Right renal cortex interstitium (tissue), 3 donors: Measurements from ENCODE around the gene INHA. TPM values are rescaled to one million over a fixed set of nuclear protein-coding genes. Genes with fewer than 3 reads are reported as not detected.

Source experiments
- DNase-seq, 3 donors: peaks; one replicate each; pipeline ENCODE4 v3.0.0-alpha.2; 2013; ENCODE audit warnings: low read depth in 3 of 3, low spot score in 2 of 3
- polyA plus RNA-seq, 3 donors: library from polyadenylated mRNA; unstranded; fragments of 120-200 nt; gene quantifications; one replicate each; pipeline ENCODE4 v1.2.1, GENCODE V29; 2013; ENCODE audit not compliant: insufficient read length in 3 of 3

INHA gene
- polyA plus RNA-seq, 3 donors: 0.46 to 0.90 (median 0.72) TPM

DNA sequence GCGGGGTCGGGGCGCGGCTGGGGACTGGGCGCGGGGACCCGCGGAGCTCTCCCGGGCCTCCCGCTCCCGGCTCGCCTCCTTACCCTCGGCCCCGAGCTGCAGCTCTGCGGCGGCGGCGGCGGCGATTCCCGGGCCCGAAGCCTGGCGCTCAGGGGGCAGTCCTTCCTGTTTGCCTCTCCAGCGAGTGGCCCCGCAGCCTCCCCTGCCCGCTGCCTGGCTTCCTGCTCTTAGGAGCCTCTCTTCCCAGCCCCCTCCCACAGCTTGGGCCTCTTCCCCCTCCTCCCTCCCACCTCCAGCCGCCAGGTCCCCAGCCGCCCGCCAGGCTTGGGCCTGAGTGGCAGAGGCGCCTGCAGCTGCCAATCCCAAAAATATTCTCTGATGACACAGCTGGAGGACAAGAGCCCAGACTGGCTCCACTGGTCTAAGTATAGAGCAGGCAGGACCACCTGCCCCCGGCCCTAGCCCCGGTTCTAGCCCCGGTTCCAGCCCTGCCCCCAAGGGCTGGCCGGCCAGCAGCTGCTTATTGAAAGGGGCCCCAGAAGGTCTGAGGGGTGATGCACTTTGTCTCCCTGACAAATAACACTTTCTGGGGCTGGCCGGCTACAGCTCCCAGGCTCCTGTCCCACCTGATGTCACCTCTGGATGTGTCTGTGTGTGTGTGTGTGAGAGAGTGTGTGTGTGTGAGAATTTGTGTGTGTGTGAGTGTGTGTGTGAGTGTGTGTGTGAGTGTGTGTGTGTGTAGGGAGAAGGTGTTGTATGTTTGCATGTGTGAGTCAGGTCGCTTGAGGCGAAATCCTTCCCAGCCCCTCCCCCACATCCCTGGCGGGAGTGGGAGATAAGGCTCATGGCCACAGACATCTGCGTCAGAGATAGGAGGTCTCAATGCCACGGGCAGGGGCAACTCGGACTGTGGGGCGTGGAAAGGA is 536 bp upstream of the INHA start, which contains the start of gene OBSL1:
OBSL1 (minus strand) TSS at position 229 of the 926 bp plus-strand sequence. CDS start 307 bp downstream, outside the sequence.
- no peak for DNase-seq

DNA sequence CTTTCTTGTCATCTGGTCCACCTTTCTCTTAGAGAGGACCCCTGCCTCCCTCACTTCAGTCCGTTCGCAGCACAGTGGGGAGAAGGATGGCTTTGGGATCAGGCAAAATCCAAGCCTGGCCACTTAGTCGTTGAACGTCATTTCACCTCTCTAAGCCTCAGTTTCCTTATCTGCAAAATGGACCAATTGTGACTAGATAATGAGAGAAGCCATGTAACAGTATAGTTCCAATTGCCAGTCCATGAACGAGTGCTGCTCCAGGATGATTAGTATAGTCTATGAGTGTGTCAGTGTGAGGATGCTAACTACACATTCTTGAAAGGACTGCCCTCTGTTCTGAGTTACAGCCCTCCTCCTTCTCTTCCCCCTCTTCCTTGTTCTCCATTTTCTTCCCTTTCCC is 1.1 kb downstream of the INHA start:
- no peak for DNase-seq

GRCh38 chr2:219574484-219575311 is 2.6 kb downstream of the INHA start:
- DNase-seq: no peak

DNA sequence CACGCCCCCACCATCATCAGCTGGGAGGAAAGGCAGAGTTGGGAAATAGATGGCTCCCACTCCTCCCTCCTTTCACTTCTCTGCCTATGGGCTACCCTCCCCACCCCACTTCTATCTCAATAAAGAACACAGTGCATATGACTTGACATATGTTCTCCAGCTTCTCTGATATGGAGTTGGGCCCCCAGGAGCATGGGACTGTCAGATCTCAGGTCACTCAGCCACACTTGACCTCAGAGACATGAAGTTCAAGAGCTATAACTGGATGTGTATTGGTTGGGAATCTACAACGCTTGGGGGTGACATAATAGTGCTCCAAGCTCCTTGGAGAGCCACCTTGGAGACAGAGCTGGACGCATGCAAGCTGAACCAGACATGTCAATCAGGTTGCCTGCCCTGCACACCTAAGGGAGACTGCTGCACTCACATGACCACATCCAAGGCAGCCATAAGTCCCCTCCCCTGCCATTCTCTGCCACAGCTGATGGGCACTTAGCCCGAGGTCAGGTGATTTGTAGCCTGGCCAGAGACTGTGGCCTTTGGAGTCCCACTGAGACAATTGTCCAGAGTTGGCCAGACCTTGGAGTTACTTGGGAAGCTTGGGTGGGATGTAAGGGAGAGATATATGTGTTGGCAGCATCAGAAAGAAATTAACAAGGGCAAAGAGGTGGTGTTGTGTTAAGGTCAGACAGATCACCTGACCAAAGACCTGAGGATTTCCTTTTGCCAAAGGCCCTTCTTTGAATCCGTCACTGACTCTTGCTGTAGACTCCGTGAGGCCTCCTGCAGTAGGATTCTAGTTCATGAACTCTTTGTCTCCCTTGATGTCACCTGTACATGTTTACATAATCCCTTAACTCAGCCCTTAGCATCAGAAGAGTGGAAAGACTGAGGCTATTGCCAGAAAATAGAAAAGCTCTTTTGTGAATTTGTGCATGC is 3.7 kb downstream of the INHA start:
- no peak for DNase-seq

- DNase-seq: no peak
These were observed 4.6 kb downstream of the INHA start for GRCh38 chr2:219576505-219577388.

- no peak for DNase-seq
These were observed 6.9 kb downstream of the INHA start for GRCh38 chr2:219578811-219579613.

DNA sequence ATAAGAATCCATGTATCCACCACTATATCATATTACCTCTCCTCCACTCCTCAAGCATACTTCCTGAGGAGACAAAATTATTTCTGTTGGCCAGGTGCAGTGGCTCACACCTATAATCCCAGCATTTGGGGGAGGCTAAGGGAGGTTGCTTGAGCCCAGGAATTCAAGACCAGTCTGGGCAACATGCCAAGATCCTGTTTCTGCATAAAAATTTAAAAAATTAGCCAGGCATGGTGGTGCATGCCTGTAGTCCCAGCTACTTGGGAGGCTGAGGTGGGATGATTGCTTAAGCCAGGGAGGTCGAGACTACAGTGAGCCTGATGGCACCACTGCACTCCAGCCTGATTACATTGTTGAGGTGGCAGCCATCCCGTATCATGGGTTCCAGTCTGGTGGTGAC is 9.2 kb downstream of the INHA start:
- DNase-seq: no peak

DNA sequence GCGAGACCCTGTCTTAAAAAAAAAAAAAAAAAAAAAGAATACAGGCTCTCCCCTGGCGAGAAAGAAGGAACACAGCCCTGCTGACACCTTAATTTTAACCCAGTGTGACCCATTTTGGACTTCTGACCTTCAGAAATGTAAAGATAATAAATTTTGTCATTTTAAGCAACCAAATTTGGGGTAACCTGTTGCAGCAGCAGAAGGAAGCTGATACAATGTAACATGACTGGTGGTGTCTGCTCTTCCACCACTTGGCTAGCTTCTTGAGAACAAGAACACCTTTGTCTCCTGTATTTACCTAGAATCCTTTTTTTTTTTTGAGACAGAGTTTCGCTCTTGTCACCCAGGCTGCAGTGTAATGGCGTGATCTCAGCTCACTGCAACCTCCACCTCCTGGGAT is 19.0 kb downstream of the INHA start:
- DNase-seq: no peak

DNA sequence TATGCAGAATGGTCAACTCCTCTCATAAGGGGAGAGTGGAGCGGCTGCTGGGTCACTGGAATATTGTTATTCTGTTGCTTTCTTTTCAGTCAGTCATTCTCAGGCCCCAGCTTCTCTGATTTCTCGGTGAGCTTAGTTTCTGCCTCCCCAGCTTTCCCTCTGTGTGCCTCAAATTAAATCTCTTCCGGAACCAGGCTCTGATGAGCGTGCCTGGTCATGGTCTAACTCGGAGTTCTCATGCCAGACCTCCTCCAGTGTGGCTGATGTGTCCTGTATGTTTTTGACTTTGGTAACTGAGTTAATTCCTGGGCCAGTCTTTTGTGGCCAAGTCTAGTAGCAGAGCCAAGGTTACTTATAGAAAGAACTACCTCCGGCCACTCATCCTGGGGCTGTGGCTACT is 20.6 kb downstream of the INHA start:
- DNase-seq: no peak

GRCh38 chr2:219593154-219593553 is 21.0 kb downstream of the INHA start:
- no peak for DNase-seq

GRCh38 chr2:219595256-219595655 is 23.1 kb downstream of the INHA start:
- DNase-seq: no peak

GRCh38 chr2:219596954-219597551 is 24.9 kb downstream of the INHA start:
- DNase-seq: no peak

DNA sequence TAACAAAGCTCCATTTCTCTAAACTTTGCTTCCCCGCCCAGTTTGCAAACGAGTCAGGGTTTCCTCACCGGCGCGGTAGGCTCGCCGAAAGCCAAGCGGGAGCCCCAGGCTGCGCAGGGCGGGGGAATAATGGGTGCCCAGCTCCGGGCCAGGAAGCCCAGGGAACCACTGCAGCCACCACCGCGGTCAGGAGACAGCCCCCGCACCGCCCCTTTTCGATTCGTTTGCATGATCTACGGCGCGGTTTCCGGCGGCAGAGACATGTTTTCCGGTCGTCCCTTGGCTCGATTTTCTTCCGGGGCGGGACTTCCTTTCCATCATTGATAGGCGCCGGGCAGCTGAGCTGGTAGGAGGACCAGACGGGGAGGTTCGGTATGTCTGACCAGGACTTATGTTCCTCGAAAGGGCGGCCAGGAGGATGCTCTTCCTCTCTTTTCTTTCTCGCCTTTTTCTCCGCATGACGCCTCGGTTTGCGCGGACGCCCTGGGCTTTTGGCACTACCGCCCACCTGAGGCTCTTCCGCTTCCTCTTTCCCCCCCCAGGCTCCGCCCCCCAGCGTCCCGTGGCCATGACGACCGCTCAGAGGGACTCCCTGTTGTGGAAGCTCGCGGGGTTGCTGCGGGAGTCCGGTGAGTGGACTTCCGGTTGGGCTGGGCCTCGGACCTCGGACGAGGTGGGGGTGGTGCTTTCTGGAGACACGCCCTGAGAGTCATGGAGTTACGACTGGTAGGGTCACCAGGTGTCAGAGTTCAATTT is 25.6 kb downstream of the INHA start, which contains the start of gene STK11IP:
STK11IP (plus strand) TSS at position 306 of the 756 bp plus-strand sequence; CDS start at position 569, 263 bp downstream.
- peak; percentile 95 to 97 (median 97) for DNase-seq

DNA sequence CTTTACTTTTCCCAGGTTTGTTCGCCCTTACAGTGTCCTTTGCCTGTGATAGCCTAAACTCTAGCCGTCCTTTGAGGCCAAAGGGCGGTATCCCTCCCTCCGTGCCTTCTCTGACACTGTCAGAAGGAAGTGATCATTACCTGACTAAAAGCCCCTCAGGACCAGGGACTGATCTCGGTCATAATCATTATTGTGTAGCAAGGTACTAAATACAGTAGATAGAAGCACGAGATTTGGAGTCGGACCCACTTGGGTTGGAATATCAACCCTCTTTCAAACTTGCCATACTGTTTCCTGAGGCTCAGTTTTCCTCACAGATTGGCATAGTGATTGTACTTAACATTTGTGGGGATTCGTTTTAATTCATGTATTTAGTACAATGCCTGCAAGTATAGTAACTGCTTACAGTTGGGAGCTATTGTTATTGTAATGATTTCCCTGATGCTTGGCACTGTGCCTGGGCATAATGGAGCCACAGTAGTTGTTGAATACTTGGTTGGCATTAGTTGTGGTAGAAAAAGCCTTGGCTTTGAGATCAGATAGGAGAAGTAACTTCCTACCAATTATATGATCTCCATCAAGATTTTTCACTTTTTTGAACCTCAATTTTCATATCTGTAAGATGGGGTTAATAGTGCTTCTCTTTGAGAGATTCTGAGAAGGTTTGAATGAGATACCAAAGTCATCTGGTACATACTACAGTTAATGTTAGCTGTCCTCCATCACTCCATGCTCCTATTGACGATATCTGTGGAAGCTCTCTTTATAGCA is 26.4 kb downstream of the INHA start:
- no peak for DNase-seq

GRCh38 chr2:219603771-219604170 is 31.7 kb downstream of the INHA start:
- DNase-seq: no peak

DNA sequence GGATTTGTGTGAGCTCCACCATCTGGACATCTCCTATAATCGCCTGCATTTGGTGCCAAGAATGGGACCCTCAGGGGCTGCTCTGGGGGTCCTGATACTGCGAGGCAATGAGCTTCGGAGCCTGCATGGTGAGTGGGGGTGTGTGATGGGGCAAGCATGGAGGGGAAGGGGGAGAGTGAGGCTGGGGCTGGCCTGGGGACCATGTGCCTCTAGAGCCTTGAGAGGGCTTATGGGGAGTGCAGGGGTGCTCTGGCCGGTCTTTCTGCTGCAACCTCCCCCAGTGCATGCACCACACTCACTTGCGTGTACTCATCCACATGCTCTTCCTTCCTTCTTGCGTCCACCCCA is 33.5 kb downstream of the INHA start:
- no peak for DNase-seq

DNA sequence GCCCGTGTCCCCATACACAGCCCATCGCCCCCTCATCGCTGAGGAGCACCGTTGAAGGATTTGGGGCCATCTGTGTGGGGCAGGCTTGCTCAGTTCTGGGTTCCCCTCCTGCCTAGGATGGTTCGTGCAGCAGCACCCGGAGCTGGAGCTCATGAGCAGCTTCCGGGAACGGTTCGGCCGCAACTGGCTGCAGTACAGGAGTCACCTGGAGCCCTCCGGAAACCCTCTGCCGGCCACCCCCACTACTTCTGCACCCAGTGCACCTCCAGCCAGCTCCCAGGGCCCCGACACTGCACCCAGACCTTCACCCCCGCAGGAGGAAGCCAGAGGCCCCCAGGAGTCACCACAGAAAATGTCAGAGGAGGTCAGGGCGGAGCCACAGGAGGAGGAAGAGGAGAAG is 35.8 kb downstream of the INHA start:
- DNase-seq: no peak
